ENCODE data around the gene VWA3B. TPM values are rescaled to one million over a fixed set of nuclear protein-coding genes. Genes with fewer than 3 reads are reported as not detected.

The VWA3B gene
- total RNA-seq, 2 experiments from 2014 or later: not detected

- Histone ChIP-seq H3K79me2 (ENCODE audit: insufficient read depth, low read depth, low read length) (no peaks in the 10 kb centered on the region), H4K20me1 (ENCODE audit: insufficient read depth, low read length) (no peaks in the 10 kb centered on the region), H3K4me1 (ENCODE audit: insufficient read depth, low read length, poor library complexity, severe bottlenecking) (no peaks in the 10 kb centered on the region), H3K27ac (ENCODE audit: low read depth, low read length, poor library complexity, severe bottlenecking) (no peak within 1 kb of the TSS), H3K4me2 (ENCODE audit: low read length) (no peak within 1 kb of the TSS), H3K9me3 (ENCODE audit: low read length) (no peaks in the 10 kb centered on the region), H2AFZ (ENCODE audit: low read length) (no peak within 1 kb of the TSS), H3K36me3 (ENCODE audit: insufficient read depth, low read length) (no peaks in the 10 kb centered on the region), H3K4me3 (ENCODE audit: low read depth, low read length, poor library complexity, severe bottlenecking) (no peak within 1 kb of the TSS), H3K9me2 (ENCODE audit: insufficient read depth, low read length) (no peaks in the 10 kb centered on the region)
- no peak for DNase-seq (ENCODE audit: low spot score)
- CTCF ChIA-PET (ENCODE audit: unreplicated experiment): no interaction called here
- no peak for TF ChIP-seq EZH2phosphoT487 (IDR thresholded peaks at IDR 0.05; ENCODE audit: borderline replicate concordance, low read depth, low read length)
- TF ChIP-seq, protein P1, sequence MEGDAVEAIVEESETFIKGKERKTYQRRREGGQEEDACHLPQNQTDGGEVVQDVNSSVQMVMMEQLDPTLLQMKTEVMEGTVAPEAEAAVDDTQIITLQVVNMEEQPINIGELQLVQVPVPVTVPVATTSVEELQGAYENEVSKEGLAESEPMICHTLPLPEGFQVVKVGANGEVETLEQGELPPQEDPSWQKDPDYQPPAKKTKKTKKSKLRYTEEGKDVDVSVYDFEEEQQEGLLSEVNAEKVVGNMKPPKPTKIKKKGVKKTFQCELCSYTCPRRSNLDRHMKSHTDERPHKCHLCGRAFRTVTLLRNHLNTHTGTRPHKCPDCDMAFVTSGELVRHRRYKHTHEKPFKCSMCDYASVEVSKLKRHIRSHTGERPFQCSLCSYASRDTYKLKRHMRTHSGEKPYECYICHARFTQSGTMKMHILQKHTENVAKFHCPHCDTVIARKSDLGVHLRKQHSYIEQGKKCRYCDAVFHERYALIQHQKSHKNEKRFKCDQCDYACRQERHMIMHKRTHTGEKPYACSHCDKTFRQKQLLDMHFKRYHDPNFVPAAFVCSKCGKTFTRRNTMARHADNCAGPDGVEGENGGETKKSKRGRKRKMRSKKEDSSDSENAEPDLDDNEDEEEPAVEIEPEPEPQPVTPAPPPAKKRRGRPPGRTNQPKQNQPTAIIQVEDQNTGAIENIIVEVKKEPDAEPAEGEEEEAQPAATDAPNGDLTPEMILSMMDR (conservative IDR thresholded peaks at IDR 0.05; ENCODE audit: low read length): no peak
- intact Hi-C loops (cut with micrococcal nuclease; ENCODE audit: unreplicated experiment): no loop called here
- POLR2A ChIA-PET: interaction anchor here (0.7 kb wide), 1 partner anchor 43 kb away, joined by 3 read pairs; no protein-coding TSS in a partner anchor
- BruUV-seq (replicated peaks): no TSS peak
These were observed 259.6 kb downstream of the VWA3B start, which contains the start of gene CNGA3 for GRCh38 chr2:98346311-98347236. Gene CNGA3, plus strand, starts transcription at chr2:98346456. Its CDS starts 23,520 bp downstream, at chr2:98369976.

- ChIA-PET POLR2A (no interaction called here), CTCF (ENCODE audit: unreplicated experiment) (no interaction called here)
- Histone ChIP-seq H3K36me3 (ENCODE audit: insufficient read depth, low read length) (no peaks in the 10 kb centered on the region), H3K4me2 (ENCODE audit: low read length) (no peak overlapping the region), H3K4me3 (ENCODE audit: low read depth, low read length, poor library complexity, severe bottlenecking) (no peak overlapping the region), H3K9me2 (ENCODE audit: insufficient read depth, low read length) (no peaks in the 10 kb centered on the region), H3K9me3 (ENCODE audit: low read length) (no peaks in the 10 kb centered on the region), H3K79me2 (ENCODE audit: insufficient read depth, low read depth, low read length) (no peaks in the 10 kb centered on the region), H4K20me1 (ENCODE audit: insufficient read depth, low read length) (no peaks in the 10 kb centered on the region), H2AFZ (ENCODE audit: low read length) (no peak overlapping the region), H3K4me1 (ENCODE audit: insufficient read depth, low read length, poor library complexity, severe bottlenecking) (no peaks in the 10 kb centered on the region), H3K27ac (ENCODE audit: low read depth, low read length, poor library complexity, severe bottlenecking) (no peak overlapping the region)
- no peak for DNase-seq (ENCODE audit: low spot score)
- no peak for TF ChIP-seq EZH2phosphoT487 (IDR thresholded peaks at IDR 0.05; ENCODE audit: borderline replicate concordance, low read depth, low read length)
- TF ChIP-seq, protein P1 (conservative IDR thresholded peaks at IDR 0.05; ENCODE audit: low read length): no peak
- intact Hi-C loops (cut with micrococcal nuclease; ENCODE audit: unreplicated experiment): no loop called here
- BruUV-seq (replicated peaks): no TSS peak
These were observed 260.5 kb downstream of the VWA3B start for GRCh38 chr2:98347298-98348065.
